Epidermal melanocyte (primary cell): ENCODE data around the gene CD4.

ENCODE experiments used
- DNase-seq: peaks from one replicate; pipeline ENCODE4 v3.0.0; 2011; ENCODE audit warnings: low spot score; ENCODE audit not compliant: insufficient read length

CD4 gene

GRCh38 chr12:6777386-6777785 is 11.9 kb upstream of the CD4 start:
- no peak for DNase-seq

GRCh38 chr12:6778217-6778573 is 11.1 kb upstream of the CD4 start:
- DNase-seq, result no peak

GRCh38 chr12:6778574-6779550 is 10.5 kb upstream of the CD4 start:
- DNase-seq, result peak; percentile 92

- DNase-seq, result no peak
Observed at GRCh38 chr12:6779708-6780432, 9.5 kb upstream of the CD4 start.

- DNase-seq, result no peak
Observed at GRCh38 chr12:6780573-6780972, 8.8 kb upstream of the CD4 start.

- no peak for DNase-seq
Observed at GRCh38 chr12:6782119-6782518, 7.2 kb upstream of the CD4 start.

- DNase-seq, result no peak
Observed at GRCh38 chr12:6782850-6783566, 6.3 kb upstream of the CD4 start.

GRCh38 chr12:6783828-6784227 is 5.5 kb upstream of the CD4 start:
- DNase-seq, result no peak

GRCh38 chr12:6784296-6784695 is 5.0 kb upstream of the CD4 start:
- no peak for DNase-seq

GRCh38 chr12:6784761-6785160 is 4.6 kb upstream of the CD4 start:
- no peak for DNase-seq

GRCh38 chr12:6786416-6787094 is 2.8 kb upstream of the CD4 start:
- DNase-seq, result no peak

- DNase-seq, result no peak
Observed at GRCh38 chr12:6787309-6787708, 2.0 kb upstream of the CD4 start.

GRCh38 chr12:6790496-6791150 is 1.3 kb downstream of the CD4 start:
- no peak for DNase-seq

GRCh38 chr12:6791931-6792520 is 2.7 kb downstream of the CD4 start:
- no peak for DNase-seq

- no peak for DNase-seq
Observed at GRCh38 chr12:6792522-6793201, 3.3 kb downstream of the CD4 start.

- no peak for DNase-seq
Observed at GRCh38 chr12:6795088-6795487, 5.8 kb downstream of the CD4 start.

GRCh38 chr12:6796576-6796975 is 7.2 kb downstream of the CD4 start:
- DNase-seq, result no peak

GRCh38 chr12:6799147-6799546 is 9.8 kb downstream of the CD4 start:
- DNase-seq, result no peak

- no peak for DNase-seq
Observed at GRCh38 chr12:6807170-6807569, 17.8 kb downstream of the CD4 start.

GRCh38 chr12:6809056-6809455 is 19.7 kb downstream of the CD4 start:
- DNase-seq, result no peak
